DMS53 treated with DMSO at 0.1 percent for 48 hours (cell line): Measurements from ENCODE around the gene CYB561D2.

Experiments
- DNase-seq: peaks from one replicate; lab custom pipeline; 2025; ENCODE audit not compliant: unreplicated experiment; lab: John Stamatoyannopoulos, UW

The CYB561D2 gene

GRCh38 chr3:50388016-50388719 lies 37.5 kb downstream of the CYB561D2 start:
- no peak for DNase-seq

GRCh38 chr3:50388720-50389413 lies 38.2 kb downstream of the CYB561D2 start:
- DNase-seq: no peak

- DNase-seq: no peak
Observed at GRCh38 chr3:50389414-50389767, 38.7 kb downstream of the CYB561D2 start.

GRCh38 chr3:50390508-50391224 lies 40.0 kb downstream of the CYB561D2 start:
- DNase-seq: peak; percentile 5

GRCh38 chr3:50392101-50392715 lies 41.5 kb downstream of the CYB561D2 start:
- no peak for DNase-seq

- DNase-seq: no peak
Observed at GRCh38 chr3:50393061-50393460, 42.4 kb downstream of the CYB561D2 start.

- DNase-seq: no peak
Observed at GRCh38 chr3:50395070-50395860, 44.6 kb downstream of the CYB561D2 start.

- DNase-seq: peak; percentile 39
Observed at GRCh38 chr3:50396502-50396901, 45.8 kb downstream of the CYB561D2 start.

- no peak for DNase-seq
Observed at GRCh38 chr3:50401978-50402595, 51.4 kb downstream of the CYB561D2 start.
